Fibroblast of peridontal ligament (primary cell): ENCODE results near the gene CAPN11.
"Not testable (repeated sequence)": the region's sequence is repeated elsewhere in the genome, so short reads cannot be mapped to it uniquely, and the experiment has no call there.

Experiments used
- DNase-seq: peaks from one replicate; pipeline ENCODE4 v3.0.0-alpha.2; 2010; ENCODE audit errors: extremely low read depth

CAPN11 gene

DNA sequence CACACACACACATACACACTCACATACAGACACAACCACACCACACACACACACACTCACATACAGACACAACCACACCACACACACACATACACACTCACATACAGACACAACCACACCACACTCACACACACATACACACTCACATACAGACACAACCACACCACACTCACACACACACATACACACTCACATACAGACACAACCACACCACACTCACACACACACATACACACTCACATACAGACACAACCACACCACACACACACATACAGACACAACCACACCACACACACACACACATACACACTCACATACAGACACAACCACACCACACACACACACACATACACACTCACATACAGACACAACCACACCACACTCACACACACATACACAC is 23.2 kb downstream of the CAPN11 start:
- DNase-seq: not testable (repeated sequence)

DNA sequence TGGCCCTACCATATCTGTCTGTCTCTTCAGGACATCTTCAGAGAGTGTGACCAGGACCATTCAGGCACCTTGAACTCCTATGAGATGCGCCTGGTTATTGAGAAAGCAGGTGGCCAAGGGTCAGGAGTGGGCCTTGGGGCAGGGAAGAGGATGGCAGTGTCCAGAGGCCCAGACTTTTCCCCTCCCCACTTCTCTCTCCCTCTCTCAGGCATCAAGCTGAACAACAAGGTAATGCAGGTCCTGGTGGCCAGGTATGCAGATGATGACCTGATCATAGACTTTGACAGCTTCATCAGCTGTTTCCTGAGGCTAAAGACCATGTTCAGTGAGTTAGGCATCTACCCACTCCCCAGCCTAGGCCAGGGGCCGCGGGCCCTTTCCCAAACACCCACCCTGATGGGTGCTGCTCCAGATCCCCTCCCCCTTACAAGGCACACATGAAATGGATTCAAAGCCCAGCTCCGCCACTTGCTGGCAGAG is 24.3 kb downstream of the CAPN11 start:
- no peak for DNase-seq

DNA sequence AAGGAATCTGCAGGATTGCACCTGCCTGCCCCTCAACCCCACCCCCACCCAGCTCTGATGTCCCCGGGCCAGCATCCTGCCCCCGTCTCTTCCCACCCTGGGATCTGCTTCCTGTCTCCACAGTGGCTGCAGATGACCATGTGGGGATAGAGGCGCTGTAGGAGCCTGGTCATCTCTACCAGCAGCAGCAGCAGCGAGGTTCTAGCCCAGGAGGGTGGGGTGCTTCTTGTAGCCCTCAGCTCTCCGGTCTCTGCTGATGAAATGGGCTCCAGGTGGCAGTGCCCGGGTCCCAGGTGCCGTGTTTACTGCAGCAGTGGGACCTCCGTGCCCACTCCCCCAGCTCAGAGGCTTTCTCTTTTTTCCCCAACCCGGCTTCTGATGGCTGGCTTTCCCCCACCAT is 25.2 kb downstream of the CAPN11 start:
- no peak for DNase-seq

DNA sequence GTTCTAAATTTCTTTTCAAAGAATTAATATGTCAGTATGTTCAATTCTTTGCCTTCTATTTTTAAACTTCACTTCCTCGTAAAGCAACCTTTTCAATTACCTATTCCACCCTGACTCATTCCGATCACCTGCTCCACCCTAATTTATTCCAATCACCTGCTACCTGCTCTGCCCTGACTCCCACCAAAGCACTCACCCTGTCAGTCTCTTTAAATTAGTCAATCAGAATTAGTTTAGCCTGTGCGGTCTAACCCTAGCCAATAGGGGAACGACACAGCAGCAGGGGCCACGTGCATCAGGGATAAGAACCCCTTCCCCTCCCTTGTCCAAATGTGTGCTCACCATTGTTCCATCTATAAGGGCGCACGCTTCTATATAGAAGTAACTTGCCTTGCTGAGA is 26.7 kb downstream of the CAPN11 start:
- DNase-seq: not testable (repeated sequence)

DNA sequence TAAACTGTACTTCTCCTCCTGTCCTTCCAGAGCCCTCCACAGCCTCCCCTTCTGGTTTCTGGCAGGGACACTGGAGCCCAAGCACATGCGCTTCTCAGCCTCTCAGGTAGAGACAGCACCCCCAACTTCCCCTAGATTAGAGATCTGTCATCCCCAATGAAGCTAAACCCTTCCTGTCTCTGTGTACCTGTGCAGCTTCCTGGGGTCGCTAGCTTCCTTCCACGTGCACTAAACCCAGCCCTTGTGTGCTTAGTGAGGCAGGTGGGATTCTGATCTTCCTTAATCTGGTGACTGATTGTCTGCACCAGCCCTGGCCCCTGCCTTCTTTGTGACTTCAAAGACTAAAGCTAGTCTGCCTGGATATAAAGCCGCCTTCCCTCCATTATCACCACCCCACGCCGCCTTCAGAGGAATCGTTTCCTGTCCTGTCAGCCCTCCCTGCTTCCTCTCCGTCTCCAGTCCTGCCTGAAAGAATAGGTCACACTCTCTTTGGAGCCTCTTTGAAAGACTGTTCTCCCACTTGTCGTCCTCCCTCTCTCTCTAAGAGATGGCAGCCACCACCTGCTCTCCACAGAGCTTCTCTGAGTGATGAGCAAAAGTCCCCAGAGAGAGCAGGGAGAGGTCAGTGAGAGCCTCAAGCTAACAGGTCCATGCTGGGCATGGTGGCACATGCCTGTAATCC is 27.5 kb downstream of the CAPN11 start:
- DNase-seq: no peak

DNA sequence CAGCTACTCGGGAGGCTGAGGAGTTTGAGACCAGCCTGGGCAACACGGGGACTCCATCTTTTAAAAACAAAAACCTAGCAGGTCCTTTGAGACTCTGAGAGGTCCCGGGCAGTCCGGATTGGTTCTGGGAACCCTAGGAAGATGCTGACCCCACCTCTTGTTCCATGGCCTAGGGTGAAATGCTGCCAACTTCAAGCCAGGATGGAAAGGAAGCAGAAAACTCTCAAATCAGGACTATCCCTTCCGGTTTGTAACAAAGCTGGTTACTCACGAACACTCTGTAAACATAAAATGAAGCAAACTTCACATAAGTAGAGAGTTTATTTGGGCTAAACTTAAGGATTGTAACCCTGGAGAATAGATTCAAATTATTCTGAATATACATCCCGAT is 28.0 kb downstream of the CAPN11 start:
- DNase-seq: no peak

DNA sequence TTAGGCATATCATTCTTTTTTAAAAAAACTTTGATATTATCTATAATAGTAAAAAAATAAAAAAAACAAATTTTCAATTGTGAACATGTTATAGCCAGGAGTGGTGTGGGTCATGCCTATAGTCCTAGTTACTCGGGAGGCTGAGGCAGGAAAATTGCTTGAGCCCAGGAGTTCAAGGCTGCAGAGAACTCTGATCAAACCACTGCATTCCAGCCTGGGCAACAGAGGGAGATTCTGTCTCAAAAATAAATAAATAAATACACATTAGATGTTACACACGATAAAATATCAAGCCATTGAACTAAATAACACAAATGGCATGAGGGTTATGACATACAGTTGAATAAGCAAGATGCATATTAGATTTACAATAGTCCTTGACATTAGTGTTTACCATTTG is 30.2 kb downstream of the CAPN11 start:
- no peak for DNase-seq

DNA sequence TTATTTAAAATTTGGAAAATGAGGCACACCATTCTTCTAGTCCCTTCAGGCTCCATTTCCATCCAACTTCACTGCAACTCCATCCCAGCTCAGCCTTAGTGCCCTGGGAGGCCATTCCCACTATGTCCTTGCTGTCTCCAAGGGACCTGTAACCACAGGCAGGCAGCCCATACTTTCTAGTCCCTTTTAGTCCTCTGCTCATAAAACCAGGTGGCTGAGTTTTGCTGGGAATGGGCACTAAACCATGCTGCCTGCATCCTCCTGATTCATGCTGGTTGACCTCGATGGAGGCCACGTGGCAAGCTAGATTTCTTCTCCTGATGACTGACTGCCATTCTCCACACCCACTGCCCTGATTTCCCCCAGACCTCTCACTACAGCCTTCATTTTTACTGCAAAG is 30.6 kb downstream of the CAPN11 start:
- no peak for DNase-seq

DNA sequence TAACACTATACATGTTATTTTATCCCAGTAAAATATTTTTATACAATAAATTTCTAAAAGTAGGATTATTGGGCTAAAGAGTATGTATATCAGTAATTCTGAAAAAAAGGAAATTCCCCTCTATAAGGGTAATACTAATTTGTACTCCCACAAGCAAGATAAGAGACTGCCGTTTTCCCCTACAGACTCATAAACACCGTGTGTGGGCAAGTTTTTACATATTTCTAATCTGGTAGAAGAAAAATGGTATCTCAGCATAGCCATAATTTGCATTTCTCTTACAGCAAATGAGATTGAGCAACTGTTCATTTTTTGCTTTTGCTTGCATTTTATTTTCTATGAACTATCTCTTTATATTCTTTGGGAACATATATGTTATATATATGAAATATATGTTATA is 32.1 kb downstream of the CAPN11 start:
- DNase-seq: no peak

DNA sequence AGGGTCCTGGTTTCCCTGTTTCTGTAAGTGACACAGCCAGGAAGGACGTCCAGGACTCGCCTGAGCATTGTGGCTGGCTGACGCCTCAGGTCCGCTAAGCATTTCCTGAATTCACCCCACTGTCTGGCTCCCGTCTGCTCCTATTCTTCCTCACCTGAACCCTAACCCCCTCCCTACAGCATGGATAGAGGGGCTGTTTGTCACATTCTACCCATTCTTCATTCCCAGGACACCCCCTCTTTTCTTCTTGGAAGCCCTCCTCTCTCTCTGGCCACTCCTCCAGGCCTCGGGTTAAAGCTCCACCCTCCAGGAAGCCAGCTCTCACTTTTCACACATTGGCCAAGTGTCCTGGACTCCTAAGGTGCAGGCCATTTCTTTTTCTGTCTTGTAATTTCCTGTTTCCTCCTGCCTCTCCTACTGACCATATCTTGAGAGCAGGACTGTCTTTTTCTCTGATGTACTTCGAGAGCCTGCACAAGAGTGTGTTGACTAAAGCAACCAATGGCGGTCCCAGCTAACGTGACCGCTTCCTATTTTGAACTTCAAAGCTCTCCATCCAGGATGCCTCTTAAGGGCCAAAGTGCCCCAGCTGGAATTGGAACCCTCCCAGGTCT is 33.9 kb downstream of the CAPN11 start:
- no peak for DNase-seq

DNA sequence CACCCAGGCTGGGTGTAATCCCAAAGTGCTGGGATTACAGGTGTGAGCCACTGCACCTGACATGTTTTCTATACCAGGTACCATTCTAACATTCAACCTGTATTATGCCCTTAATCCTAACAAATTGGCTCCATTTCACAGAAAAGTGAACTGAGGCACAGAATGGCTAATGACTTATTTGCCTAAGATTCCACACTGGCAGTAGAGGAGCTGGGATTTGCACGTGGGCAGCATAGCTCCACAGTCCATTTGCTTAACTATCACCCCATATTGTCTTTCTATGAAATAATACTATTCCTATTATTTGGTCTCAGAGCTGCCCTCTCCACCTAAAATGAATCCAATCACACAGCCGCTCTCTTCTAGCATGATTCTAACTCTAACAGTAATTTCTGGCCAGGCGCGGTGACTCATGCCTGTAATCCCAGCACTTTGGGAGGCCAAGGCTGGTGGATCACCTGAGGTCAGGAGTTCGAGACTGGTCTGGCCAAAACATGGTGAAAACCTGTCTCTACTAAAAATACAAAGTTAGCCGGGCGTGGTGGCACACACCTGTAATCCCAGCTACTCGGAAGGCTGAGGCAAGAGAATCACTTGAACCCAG is 34.8 kb downstream of the CAPN11 start:
- DNase-seq: no peak

DNA sequence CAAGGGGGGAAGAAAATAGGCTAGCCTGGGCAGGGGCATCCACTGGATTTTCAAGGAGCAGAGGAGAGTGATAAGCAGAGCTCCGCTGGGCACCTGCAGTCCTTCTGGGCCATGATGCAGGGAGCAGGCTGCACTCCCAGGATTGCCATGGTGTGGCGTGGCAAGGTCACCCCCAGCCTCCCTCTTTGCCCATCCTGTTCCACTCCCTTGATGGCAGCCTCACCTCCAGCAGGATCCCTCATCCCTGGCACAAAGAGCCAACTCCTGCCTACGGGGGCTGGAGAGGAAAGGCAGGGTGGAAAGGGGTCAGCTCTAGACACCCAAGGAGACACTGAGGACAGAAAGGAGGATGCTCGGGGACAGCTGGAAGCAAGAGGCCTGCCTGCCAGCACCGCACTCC is 35.7 kb downstream of the CAPN11 start:
- no peak for DNase-seq

DNA sequence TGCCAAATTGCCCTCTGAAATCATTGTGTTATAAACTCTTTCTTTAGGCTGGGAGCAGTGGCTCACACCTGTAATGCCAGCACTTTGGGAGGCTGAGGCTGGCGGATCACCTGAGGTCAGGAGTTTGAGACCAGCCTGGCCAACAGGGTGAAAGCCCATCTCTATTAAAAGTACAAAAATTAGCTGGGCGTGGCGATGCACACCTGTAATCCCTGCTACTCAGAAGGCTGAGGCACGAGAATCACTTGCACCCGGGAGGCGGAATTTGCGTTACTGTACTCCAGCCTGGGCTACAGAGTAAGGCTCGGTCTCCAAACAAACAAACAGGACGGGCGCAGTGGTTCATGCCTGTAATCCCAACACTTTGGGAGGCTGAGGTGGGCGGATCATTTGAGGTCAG is 37.7 kb downstream of the CAPN11 start:
- not testable (repeated sequence) for DNase-seq

DNA sequence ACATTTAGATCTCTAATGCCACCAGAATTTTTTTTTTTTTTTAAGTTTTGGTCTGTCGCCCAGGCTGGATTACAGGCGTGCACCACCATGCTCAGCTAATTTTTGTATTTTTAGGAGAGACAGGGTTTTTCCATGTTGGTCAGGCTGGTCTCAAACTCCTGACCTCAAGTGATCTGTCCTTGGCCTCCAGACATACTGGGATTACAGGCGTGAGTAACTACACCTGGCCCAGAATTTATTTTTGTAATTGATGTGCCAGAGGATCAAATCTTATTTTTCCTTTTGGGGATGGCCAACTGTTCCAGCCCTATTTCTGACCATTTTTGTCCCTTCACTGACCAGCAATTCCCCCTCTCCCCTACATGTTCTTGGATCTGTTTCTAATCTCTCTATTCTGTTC is 40.1 kb downstream of the CAPN11 start:
- DNase-seq: no peak

DNA sequence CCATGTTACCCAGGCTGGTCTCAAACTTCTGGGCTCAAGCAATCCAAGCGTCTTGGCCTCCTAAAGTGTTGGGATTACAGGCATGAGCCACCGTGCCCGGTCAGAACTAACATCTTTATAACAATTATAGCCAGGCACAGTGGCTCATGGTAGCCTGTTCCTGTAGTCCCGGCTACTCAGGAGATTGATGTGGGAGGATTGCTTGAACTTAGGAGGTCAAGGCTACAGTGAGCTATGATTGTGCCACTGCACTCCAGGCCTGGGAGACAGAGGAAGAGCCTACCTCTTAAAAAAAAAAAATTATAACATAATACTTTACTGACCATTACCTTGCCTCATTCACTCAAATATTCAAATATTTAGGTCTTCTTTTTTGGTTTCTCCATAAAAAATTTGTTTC is 41.3 kb downstream of the CAPN11 start:
- no peak for DNase-seq

DNA sequence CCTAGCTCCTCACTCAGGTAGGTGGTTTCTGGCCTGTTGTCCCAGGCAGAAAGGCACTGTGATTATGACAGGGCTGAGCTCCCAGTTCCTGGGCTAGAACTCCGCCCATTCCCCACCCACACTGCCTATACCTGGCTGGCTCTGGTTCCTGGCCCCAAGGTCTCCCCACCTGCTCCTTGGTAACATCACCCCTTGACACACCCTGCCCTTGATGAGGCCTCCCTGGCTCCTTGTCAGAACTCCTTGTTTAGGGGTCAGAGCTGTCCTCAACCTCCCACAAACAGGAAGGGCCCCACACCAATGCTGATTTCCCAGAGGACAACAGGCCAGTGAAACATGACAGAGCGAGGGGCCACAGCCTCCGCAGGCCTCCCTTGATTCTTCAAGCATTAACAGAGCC is 42.6 kb downstream of the CAPN11 start:
- DNase-seq: no peak

DNA sequence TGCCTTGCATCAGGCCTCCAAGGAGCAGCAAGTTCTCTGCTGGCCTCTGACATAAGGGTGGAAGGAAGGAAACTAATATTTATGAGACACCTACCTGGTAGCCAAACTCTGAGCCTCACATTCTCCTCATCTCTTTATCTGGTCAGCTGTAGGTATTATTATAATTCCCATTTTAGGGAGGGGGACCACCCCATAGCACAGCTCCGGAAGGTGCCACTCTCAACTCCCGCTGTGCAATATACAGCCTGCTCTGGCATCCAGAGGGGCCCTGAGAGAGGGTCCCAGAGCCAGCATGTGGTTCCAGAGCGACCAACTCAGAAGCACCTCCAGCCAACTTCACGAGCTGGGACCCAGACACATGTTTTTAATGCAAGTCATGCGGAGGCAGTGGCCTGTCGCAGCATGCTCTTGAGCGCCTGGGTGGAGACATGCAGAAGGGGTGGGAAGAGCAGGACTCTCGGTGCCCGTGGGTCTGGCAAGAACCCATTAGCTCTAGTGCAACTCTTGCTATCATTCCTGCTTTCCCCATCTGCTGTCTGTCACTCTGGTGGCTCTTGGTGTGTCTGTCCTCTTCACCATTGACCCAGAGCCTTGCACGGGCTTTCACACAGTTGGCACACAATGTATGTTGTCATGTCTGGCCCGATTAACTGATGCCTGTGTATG is 43.2 kb downstream of the CAPN11 start:
- DNase-seq: no peak

DNA sequence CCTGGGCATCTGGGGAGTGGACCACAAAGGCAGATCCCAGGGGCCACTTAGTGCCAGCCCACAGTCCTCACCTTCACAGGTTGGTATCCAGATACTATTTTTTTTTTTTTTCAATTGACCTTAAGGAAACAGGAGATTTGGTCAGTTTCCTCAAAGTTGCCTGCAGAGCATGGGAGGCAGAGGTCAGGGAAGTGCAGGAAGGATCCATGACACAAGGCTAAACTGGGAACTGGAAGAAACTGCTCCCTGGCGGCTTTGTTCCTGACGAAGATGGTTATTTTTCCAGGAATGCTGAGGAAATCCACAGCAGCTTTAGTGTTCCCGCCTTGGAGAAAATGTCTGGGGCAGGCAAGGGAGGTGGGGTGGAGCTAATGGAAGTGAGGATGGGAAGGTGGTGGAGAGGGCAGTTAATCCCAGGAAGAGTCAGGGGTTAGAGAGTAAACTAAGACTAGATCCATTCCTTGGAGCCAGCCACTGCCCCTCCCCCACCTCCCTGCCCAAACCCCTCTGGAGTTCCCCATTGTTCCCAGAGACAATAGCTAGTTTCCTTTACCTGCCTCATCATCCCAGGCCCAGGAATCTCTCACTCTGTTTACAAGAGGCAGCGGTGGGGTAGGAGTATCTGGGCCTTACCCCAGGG is 43.8 kb downstream of the CAPN11 start:
- DNase-seq: no peak

DNA sequence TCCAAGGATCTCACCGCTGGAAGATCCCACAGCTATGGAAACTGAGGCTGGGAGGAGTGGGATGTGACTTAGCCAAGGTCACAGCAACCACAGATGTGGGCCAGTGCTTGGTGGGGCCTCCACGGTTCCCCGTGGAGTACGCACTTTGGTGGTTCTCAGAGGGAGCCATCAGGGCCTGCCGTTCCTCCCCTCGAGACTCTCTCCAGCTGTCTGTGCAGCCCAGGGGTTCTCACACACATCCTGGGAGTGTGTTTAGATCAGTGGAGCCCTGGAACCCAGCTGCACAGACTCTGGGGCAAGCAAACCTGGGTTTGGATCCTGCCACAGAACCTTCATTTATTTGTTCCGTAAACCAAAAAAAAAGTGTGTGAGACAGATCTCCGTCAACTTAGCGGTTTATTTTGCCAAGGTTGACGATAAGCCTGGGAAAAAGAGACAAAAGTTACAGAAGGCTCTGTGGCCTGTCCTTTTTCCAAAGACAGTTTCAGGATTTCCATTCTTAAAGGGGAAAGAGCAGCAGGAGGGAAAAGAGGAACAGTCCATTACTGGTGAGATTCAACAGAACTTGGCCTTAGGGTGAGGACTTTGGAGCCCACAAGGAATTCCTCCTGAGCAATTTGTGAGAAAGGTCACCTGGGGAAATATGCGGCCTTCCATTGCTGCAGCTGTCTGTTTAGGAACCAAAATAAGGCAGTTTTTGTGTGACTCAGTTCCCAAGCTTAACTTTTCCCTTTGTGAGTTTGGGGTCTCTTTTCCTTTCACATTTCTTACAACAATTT is 44.5 kb downstream of the CAPN11 start:
- DNase-seq: no peak

DNA sequence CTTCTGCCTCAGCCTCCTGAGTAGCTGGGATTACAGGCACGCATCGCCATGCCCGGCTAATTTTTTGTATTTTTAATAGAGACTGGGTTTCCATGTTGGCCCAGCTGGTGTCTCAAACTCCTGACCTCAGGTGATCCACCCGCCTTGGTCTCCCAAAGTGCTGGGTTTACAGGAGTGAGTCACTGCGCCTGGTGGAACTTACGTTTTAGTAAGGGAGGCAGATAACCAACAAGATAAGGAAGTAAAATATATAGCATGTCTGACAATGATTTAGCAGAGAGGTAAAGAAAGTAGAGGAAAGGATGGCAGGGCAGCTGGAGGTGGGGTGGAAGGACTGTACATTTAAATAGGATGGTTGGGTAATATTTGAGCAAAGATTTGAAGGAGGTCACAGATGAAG is 45.3 kb downstream of the CAPN11 start:
- DNase-seq: no peak

DNA sequence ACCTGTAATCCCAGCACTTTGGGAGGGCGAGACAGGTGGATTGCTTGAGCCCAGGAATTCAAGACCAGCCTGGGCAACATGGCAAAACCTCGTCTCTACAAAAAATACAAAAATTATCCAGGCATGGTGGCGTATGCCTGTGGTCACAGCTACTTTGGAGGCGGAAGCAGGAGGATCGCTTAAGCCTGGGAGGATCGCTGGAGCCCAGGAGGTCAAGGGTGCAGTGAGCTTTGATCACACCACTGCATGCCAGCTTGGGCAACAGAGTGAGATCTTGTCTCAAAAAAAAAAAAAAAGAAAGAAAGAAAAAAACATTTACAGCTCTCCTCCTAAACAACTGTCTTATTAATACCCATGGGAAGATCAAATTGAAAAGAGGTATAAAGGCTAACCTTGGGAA is 49.3 kb downstream of the CAPN11 start:
- no peak for DNase-seq

DNA sequence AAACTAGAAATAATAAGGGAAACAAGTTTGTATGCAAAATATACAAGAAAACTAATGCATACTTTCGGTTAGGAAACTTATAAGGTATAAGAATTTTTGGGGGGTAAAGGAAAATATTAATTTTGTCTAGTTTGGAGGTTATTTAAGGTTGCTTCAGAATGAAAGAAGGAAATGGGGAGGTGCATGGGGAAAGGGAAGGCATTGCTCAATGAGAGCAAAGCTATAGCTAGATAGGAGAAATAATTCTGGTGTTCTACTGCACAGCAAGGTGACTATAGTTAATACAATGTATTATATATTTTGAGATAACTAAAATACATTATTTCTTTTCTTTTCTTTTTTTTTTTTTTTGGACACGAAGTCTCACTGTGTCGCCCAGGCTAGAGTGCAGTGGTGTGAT is 52.7 kb downstream of the CAPN11 start:
- DNase-seq: no peak
